CD1c-positive myeloid dendritic cell (primary cell): ENCODE results near the gene NCOA5.
A peak's percentile ranks its signal among the peaks of the same experiment; 100 is the strongest.
"Not testable (repeated sequence)": the region's sequence is repeated elsewhere in the genome, so short reads cannot be mapped to it uniquely, and the experiment has no call there.

Experiments
- DNase-seq: peaks from one replicate; pipeline ENCODE4 v3.0.0-alpha.2; 2016; ENCODE audit errors: extremely low spot score

The NCOA5 gene

DNA sequence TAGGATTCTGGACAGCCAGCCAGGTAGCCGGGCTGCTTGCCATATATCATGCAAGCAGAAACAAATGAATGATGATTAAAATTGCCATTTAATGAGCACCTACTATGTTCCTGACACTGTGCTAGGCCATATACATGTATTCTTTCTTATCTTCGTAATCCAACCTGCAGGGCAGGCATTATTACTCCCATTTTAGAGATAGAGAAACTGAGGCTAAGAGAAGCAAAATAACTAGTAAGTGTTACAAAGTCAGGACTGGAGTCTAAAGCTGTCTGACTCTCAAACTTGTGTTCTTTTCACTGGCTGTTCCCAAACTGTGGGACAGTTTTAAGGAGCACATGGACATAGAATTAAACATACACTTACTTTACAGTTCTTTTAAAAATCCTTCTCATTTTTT lies 30.4 kb upstream of the NCOA5 start:
- no peak for DNase-seq

DNA sequence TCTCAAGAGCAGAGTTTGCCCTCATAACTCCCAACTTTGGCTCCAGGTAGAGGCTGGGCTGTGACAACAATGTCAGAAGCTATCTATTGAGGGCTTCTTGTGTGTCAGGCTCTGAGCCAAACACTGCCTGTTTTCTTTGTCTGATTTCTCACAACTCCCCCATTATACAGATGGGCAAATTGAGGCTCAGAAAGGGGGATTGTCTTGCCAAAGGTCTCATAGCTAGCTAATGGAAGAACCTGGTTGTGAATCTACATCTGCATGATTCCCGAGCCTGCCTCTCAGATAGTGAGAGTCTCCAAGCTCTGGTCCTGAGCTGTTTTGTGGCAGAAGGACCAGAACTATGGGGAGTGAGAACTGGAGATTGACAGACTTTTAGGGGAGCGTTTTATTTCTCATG lies 29.8 kb upstream of the NCOA5 start:
- no peak for DNase-seq

DNA sequence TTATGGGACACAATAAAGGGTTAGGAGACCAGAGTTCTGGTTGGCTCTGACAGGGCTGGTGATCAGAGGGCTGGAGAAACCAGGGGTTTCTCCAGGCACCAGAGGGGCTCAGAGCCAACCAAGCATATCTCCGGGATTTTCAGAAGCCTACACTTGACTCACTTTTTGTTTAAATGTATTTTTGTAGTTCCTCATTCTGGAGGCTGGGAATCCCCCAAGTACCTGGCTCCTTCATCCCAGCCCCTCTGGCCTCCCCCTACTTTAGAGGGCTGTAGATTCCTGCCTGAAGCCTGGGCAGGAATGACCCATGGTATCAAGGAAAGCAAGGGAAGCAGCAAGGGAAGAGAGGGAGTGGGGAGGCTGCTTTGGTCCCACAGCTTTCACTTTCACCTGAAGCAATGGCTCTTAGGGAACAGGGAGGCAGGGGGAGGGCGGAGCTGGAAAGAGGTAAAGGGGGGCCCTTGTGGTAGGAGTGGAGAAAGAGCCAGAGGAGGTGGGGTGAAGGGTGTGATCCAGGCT lies 29.3 kb upstream of the NCOA5 start:
- peak; percentile 50 for DNase-seq

DNA sequence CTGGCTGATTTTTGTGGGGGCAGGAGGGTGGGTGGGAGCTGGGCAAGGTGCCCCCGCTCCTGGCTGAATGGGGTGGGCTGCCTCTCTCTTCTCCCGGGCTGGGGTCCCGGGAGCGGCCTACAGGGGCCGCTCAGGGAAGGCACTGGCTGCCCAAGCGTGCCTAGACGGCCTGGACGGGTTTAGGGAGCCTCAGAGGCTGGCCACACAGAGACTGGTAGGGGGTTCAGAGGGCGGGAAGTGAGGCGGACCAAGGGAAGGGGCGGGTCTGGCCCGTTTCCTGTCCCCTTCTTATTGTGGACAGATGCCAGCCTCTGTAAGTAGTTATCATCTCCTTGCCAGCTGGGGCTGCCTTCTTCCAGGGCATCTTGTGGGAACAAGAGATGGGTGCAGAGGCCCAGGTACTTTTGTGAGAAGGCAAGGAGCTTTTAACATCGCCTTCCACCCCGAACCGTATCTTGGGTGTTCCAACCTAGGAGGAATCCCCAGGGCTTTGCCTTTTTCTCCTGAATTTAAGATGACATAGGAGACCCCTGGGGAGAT lies 28.8 kb upstream of the NCOA5 start:
- DNase-seq, result peak; percentile 36

DNA sequence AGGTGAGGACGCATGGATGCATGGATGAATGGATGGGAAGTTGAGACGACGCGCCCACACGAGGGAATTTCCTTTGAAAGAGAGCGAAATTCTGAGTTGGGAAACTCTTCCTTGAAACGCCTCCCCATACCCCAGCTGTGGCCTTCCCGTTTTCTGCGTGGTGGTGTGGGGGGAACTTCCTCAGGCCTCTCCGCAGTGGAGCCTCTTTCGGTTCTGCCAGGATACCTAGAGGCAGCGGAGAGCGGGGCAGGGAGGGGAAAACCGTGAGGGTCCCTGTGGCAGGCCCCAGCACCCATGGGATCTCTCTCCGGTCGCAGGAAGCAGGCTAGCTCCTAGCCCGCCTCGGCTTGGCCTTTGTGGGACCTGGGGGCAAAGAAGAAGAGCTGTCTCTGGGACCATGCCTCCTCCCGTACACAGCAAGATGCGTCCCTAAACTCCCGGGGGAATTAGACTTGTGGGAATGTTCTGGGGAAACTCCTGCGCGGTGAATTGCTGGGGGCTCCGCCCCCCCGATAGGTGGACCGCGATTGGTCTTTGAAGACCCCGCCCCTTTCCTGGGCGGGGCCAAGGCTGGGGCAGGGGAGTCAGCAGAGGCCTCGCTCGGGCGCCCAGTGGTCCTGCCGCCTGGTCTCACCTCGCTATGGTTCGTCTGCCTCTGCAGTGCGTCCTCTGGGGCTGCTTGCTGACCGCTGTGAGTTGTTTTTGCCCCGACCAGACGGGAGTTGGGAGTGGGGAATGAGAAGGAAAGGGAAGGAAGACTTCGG lies 28.1 kb upstream of the NCOA5 start, which contains the start of gene CD40:
CD40 (plus strand) TSS at position 611 of the 764 bp plus-strand sequence; CDS start at position 641, 30 bp downstream.
- DNase-seq, result peak; percentile 91

DNA sequence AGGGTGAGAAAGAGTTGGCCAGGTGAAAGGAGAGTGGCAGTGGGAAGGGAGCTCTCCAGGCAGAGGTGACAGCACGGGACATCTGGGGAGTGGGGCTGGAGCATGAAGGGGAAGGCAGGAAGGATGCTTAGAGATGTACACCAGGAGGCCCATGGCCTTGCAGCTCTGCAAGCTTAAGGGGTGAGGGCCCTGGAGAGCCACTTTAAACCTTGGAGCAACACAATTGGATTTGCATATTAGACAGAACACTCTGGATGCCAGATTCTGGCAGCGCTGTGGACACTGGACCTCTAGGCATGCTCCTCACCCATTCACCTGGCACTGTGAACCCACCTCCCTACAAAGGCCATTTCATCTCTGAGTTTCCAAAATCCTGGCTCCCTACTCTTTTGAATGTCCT lies 24.7 kb upstream of the NCOA5 start:
- no peak for DNase-seq

DNA sequence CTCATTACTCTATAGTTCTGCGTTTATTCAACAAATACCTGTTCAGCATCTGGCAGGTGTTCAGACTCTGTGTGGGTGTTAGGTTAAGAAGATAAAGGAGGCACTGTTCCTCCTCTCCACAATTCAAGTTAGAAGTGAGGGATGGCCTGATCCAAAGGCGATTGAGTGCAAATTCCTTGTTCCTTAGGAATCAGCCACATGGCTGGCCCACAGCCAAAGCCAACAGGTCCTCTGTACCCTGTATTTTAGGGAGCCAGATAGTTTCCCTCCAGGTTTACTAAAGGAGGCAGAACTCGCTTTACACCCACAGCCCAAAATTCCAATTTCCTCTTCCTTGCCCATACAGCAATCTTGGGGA lies 23.3 kb upstream of the NCOA5 start:
- no peak for DNase-seq

DNA sequence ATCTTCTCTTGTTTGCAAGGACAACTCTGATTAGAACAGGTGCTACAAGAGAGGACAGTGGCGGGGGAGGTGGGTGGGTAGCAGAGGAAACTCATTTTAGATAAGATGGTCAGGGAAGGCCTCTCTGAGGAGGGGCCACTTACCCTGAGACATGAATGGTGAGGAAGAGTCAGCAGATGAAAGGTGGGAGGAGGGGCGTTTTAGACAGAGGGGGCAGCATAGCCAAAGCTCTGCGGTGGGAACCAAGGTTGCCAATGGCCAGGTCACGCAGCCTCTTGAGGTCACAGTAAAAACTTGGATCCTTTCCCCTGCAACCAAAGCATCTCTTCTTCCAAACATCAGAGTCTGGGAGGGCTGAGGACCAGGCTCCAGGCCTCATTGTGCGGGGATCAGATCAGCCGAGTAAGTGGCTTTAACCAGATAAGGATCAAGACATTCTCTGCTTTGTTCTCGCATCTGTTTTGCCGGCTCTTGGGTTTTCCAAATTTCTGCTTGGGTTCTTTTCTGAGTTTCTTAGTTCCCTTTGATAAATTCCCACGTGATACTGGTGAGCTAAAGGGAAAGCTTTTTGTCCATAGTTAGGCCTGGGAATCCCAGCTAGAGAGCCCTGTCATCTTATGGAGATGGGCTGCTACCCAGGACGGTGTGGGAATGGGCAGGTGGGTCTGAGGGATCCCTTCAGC lies 22.8 kb upstream of the NCOA5 start:
- DNase-seq, result no peak

DNA sequence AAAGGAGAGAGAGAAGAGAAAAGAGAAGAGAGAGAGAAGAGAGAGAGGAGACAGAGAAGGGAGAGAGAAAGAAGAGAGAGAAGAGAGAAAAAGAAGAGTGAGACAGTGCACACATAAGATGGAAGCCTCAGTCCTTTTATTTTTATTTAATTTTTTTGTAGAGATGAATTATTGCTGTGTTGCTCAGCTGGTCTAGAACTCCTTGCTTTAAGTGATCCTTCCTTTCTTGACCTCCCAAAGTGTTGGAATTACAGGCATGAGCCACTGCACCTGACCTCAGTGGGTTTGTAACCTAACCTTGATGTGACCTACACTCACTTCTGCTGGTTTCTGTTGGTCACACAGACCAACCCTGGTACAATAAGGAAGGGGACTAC lies 22.1 kb upstream of the NCOA5 start:
- no peak for DNase-seq

DNA sequence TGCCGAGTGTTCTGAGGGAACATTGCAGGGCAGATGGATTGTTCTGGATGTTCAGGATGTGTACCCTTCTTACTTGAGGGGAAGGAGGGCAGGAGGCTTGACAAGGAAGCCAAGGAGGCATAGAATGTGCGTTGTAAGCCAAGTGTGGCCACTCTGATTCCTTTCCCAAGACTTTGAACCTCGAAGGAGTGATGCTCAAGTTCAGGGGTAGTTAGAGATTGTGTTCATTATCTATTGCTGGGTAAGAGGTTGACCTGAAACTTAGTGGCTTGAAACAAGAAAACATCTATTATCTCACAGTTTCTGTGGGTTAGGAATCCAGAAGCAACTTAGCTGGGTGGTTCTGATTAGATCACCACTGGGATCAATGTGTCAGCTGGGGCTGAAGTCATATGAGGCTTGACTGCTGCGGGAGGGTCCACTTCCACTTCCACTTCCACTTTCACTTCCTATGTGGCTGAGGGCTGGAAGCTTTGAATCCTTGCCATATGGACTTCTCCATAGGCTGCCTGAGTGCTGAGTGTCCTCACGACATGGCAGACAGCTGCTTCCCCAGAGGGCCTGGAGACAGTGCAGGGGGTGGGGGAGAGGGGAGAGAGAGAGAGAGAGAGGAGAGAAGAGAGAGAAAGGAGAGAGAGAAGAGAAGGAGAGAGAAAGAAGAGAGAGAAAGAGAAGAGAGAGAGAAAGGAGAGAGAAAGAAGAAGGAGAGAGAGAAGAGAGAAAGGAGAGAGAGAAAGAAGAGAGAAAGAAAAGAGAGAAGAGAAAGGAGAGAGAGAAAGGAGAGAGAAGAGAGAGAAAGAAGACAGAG lies 21.5 kb upstream of the NCOA5 start:
- DNase-seq, result peak; percentile 94

DNA sequence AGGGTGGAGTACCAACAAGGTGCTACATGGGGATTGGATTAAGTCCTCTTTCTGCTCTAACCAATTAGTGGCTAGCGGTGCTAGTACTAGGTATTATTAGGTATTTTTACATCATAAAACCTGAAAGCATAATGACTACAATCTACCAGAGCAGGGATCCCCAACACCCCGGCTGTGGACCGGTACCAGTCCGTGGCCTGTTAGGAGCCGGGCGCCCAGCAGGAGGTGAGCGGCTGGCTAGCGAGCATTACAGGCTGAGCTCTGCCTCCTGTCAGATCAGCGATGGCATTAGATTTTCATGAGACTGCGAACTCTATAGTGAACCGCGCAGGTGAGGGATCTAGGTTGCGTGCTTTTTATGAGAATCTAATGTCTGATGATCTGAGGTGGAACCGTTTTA lies 19.2 kb upstream of the NCOA5 start:
- no peak for DNase-seq

DNA sequence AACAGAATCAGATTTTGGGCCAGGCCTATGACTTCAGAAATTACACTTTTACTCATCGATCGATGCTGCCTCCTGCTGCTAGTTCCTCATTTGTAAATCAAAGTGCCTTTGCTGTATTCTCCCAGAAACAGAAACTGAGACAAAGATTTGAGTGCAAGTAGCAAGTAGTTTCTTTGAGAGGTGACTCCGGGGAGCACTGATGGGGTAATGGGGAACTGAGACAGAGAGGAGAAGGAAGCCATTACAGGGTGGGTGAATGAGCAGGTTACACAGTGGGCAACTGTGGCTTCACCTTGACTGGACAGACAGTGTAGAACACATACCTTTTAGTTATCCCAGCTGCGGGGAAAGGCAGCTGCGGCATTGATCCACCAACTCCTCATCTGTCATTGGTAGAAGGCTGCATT lies 18.7 kb upstream of the NCOA5 start:
- peak; percentile 82 for DNase-seq

DNA sequence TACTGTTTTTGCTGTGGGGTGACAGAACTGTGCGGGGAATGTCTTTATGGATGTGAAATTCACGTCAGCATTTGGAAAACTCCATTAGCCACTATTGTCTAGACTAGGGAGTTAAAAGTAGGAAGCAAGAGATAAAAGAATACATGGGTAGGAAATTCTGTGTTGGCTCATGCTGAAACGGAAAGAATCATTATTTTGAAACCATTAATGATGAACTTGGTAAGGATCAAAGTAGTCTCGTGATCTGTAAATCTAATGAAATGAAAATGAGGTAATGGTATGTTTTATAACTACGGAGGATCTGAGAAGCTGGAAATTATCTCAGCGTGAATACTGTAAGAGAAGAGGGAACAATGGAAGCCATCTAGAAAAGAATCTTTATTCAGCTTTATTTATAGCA lies 17.3 kb upstream of the NCOA5 start:
- DNase-seq, result peak; percentile 28

DNA sequence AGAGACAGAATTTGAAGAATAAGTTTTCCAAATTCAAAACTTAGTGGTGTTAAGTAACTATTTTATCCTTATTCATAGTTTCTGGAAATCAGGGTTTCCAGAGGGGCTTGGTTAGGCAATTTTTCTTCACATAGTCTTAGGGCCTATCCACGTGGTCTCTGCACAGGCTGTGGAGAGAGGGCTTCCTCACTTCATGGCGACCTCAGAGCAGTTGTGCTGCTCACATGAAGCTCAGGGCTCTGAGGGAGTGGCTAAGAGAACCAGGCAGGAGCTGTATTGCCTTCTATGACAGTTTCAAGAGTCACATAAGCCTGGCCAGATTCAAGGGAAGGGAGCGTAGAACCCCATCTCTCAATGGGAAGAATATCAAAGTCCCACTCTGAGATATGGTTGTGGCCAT lies 14.5 kb upstream of the NCOA5 start:
- DNase-seq, result no peak

DNA sequence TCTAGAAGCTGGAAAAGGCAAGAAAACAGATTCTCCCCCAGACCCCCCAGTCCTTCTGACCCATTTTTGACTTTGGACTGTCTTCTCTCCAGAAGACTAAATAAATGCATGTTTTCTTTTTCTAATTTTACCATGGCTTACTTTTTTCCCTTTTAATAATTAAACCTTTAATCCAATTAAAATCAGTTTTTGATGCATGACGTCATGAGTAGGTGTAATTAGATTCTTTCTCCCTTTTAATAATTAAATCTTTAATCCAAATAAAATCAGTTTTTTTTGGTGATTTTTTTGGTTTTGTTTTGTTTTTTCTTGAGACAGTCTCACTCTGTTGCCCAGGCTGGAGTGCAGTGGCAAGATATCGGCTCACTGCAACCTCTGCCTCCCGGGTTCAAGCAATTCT lies 13.2 kb upstream of the NCOA5 start:
- DNase-seq, result no peak

DNA sequence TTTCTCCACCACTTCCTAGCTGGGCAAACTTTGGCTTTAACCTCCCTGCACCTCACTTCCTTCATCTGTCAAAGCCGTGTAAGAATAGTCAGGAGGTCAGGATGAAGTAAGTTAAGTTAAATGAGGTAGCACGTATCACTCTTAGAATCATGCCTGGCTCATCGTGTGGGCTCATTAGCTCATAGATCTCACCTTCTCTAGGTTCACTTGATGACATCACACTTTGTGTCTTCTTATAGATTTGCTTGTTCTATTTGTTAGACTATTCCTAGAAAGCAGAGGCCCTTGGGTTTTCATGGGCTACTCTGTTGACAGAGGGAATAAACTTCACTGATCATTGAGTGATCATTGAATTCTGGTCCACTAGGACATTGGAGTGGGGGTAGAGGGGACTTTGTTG lies 12.2 kb upstream of the NCOA5 start:
- DNase-seq, result no peak

DNA sequence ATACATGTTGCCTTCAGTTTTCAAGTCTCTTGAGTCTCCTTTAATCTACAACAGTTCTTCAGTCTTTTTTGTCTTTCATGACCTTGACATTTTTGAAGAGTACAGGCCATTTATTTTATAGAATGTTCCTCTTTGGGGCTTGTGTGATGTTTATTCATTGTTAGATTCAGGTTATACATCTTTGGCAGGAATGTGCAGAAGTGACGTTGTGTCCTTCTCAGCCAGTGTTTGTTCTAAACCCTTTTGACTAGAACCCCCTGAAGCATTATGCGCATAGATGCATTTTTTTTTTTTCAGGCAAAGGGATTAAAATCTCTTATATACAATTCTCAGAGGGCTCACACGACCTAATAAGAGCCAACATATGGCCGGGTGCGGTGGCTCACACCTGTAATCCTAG lies 11.2 kb upstream of the NCOA5 start:
- DNase-seq, result no peak

DNA sequence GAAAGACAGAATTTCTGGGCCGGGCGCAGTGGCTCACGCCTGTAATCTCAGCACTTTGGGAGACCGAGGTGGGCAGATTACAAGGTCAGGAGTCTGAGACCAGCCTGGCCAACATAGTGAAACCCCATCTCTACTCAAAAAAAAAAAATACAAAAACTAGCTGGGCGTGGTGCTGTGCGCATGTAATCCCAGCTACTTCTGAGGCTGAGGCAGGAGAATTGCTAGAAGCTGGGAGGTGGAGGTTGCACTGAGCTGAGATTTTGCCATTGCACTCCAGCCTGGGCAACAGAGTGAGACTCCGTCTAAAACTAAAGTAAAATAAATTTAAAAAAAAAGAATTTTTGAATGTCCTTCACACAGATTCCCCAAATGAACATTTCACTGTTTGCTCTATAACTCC lies 10.7 kb upstream of the NCOA5 start:
- not testable (repeated sequence) for DNase-seq

DNA sequence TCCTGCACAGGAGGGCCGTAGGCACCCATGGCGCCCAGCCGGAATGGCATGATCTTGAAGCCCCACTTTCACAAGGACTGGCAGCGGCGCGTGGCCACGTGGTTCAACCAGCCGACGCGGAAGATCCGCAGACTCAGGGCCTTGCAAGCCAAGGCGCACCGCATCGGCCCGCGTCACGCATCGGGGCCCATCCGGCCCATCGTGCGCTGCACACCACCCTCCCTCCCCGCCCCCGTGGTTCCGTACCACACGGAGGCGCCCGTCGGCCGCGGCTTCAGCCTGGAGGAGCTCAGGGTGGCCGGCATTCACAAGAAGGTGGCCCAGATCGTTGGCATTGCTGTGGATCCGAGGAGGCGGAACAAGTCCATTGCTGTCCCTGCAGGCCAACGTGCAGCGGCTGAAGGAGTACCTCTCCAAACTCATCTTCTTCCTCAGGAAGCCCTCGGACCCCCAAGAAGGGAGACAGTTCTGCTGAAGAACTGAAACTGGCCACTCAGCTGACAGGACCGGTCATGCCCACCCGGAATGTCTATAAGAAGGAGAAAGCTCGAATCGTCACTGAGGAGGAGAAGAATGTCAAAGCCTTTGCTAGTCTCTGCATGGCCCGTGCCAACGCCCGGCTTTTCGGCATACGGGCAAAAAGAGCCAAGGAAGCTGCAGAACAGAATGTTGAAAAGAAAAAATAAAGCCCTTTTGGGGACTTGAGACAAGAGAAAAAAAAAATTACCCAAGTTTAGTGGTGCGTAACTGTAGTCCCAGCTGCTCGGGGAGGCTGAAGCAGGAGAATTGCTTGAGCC lies 9.9 kb upstream of the NCOA5 start:
- DNase-seq, result peak; percentile 57

DNA sequence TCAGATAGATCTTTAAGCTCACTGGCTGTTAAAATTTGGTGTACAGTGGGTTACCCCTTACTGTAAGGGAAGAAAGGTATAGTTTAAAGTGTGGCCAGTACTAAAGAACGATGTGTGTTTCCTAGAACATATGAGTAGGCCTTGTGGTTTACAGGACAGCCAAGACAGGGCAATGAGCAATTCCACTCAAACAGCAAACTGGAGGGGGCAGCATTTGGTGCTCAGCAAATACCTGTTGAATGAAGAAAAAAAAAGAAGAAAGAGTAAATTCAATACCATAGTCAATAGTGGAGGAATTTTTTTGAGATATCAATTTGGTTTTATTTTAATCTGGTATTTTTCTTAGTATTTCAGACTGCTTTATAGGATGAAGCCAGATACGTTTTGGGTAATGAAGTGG lies 3.8 kb upstream of the NCOA5 start:
- no peak for DNase-seq
